Measurements from ENCODE around the gene SFMBT2.

DNA sequence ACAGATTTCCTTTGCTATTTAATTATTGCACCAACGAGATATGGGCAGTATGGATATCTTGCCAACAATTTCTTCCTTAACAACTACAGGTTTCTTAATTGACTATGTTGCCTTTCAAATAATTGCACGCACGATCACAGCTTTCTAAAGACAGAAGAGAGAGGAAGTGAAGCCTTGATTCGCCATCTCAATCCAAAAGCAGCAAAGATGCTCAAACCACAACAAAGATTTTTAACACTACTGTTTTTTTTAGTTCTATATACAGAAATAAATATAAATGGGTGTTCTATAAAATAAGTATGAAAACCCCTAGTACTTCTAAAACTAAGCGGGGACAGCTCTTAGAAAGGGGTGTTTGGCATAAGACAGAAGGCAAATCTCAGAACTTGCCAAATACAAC is 251.3 kb downstream of the SFMBT2 start:
- TF ChIP-seq, protein P1, sequence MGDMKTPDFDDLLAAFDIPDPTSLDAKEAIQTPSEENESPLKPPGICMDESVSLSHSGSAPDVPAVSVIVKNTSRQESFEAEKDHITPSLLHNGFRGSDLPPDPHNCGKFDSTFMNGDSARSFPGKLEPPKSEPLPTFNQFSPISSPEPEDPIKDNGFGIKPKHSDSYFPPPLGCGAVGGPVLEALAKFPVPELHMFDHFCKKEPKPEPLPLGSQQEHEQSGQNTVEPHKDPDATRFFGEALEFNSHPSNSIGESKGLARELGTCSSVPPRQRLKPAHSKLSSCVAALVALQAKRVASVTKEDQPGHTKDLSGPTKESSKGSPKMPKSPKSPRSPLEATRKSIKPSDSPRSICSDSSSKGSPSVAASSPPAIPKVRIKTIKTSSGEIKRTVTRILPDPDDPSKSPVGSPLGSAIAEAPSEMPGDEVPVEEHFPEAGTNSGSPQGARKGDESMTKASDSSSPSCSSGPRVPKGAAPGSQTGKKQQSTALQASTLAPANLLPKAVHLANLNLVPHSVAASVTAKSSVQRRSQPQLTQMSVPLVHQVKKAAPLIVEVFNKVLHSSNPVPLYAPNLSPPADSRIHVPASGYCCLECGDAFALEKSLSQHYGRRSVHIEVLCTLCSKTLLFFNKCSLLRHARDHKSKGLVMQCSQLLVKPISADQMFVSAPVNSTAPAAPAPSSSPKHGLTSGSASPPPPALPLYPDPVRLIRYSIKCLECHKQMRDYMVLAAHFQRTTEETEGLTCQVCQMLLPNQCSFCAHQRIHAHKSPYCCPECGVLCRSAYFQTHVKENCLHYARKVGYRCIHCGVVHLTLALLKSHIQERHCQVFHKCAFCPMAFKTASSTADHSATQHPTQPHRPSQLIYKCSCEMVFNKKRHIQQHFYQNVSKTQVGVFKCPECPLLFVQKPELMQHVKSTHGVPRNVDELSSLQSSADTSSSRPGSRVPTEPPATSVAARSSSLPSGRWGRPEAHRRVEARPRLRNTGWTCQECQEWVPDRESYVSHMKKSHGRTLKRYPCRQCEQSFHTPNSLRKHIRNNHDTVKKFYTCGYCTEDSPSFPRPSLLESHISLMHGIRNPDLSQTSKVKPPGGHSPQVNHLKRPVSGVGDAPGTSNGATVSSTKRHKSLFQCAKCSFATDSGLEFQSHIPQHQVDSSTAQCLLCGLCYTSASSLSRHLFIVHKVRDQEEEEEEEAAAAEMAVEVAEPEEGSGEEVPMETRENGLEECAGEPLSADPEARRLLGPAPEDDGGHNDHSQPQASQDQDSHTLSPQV (IDR thresholded peaks at IDR 0.05): no peak
- TF ChIP-seq IKZF1 (conservative IDR thresholded peaks at IDR 0.05) (no peak), CTCF (IDR thresholded peaks at IDR 0.05 in 2 of 3, conservative IDR thresholded peaks at IDR 0.05 in 1 of 3; ENCODE audit: control insufficient read depth in 2 of 3, extremely low read depth in 1 of 3, insufficient read depth in 1 of 3, low read depth in 3 of 3, low read length in 3 of 3) (no peak), HDAC2 (IDR thresholded peaks at IDR 0.05) (no peak), MTA3 (IDR thresholded peaks at IDR 0.05; ENCODE audit: borderline replicate concordance, low read length) (no peak), POLR2A (IDR thresholded peaks at IDR 0.05; ENCODE audit: low read depth, low read length) (no peak), RFX5 (IDR thresholded peaks at IDR 0.05; ENCODE audit: low read depth, low read length) (no peak)
